HG02973 (cell line): ENCODE data around the gene VDR.
A peak's percentile ranks its signal among the peaks of the same experiment; 100 is the strongest.

ENCODE experiments used
- ATAC-seq: cut with Tn5 transposase; IDR thresholded peaks from one replicate; pipeline ENCODE4 v1.9.1; 2021; ENCODE audit warnings: moderate library complexity; ENCODE audit not compliant: unreplicated experiment

Gene VDR

GRCh38 chr12:47874316-47874715, 30.5 kb downstream of the VDR start:
- no peak for ATAC-seq

- ATAC-seq: no peak
These were observed 34.5 kb downstream of the VDR start for GRCh38 chr12:47870175-47870781.

GRCh38 chr12:47868552-47869031, 36.2 kb downstream of the VDR start:
- ATAC-seq: peak; percentile 72

- ATAC-seq: no peak
These were observed 36.8 kb downstream of the VDR start for GRCh38 chr12:47868041-47868440.

GRCh38 chr12:47867495-47867941, 37.3 kb downstream of the VDR start:
- no peak for ATAC-seq

- no peak for ATAC-seq
These were observed 40.1 kb downstream of the VDR start for GRCh38 chr12:47864646-47865235.

- no peak for ATAC-seq
These were observed 40.8 kb downstream of the VDR start for GRCh38 chr12:47863985-47864384.

- no peak for ATAC-seq
These were observed 41.3 kb downstream of the VDR start for GRCh38 chr12:47863467-47863866.

GRCh38 chr12:47862881-47863280, 41.9 kb downstream of the VDR start:
- no peak for ATAC-seq

GRCh38 chr12:47862167-47862750, 42.5 kb downstream of the VDR start:
- ATAC-seq: no peak

GRCh38 chr12:47860873-47861272, 43.9 kb downstream of the VDR start:
- ATAC-seq: no peak

GRCh38 chr12:47860279-47860841, 44.4 kb downstream of the VDR start:
- ATAC-seq: no peak

- ATAC-seq: no peak
These were observed 46.1 kb downstream of the VDR start for GRCh38 chr12:47858511-47859266.

GRCh38 chr12:47856721-47857575, 47.8 kb downstream of the VDR start:
- ATAC-seq: no peak

- ATAC-seq: no peak
These were observed 48.7 kb downstream of the VDR start for GRCh38 chr12:47856094-47856493.

- ATAC-seq: no peak
These were observed 49.3 kb downstream of the VDR start for GRCh38 chr12:47855502-47855901.

- no peak for ATAC-seq
These were observed 50.3 kb downstream of the VDR start for GRCh38 chr12:47854531-47854930.

- no peak for ATAC-seq
These were observed 52.7 kb downstream of the VDR start for GRCh38 chr12:47852096-47852571.

- ATAC-seq: no peak
These were observed 53.4 kb downstream of the VDR start for GRCh38 chr12:47851303-47851952.
